Caco-2 (cell line): ENCODE measurements around the gene LRRC1. TPM values are rescaled to one million over a fixed set of nuclear protein-coding genes. Genes with fewer than 3 reads are reported as not detected.

Experiments
- BruUV-seq: library from RNA; stranded (reverse); fragments of 400-500 nt; replicated peaks from 2 replicates; lab custom pipeline; 2021; lab: Mats Ljungman, UMichigan
- CTCF ChIA-PET: fragments of 300-600 bp; sonication (Branson Sonifier 250); formaldehyde crosslinking; loops from one replicate; lab custom pipeline; 2022; ENCODE audit warnings: antibody characterized with exemption; lab: Charles Lee
- POLR2A ChIA-PET: fragments of 300-600 bp; sonication (Branson Sonifier 250); formaldehyde crosslinking; loops from one replicate; lab custom pipeline; 2022; ENCODE audit warnings: antibody characterized with exemption; lab: Charles Lee
- DNase-seq, 2 experiments: peaks; one replicate each; pipeline versions ENCODE4 v3.0.0 to v3.0.0-alpha.2; 2020 to 2022
- H3K27me3 ChIP-seq: replicated peaks from 2 replicates; pipeline ENCODE4 v1.6.0; 2011; ENCODE audit warnings: low read length; ENCODE audit not compliant: control insufficient read depth, insufficient read depth
- H3K36me3 ChIP-seq: 2 replicates; pipeline ENCODE4 v1.5.1; 2011; ENCODE audit warnings: low read length; ENCODE audit not compliant: control insufficient read depth, insufficient read depth
- H3K4me1 ChIP-seq: fragments of 250-450 bp; sonication (Bioruptor Pico); 2 replicates; pipeline ENCODE4 v1.5.1; 2020; ENCODE audit warnings: mild to moderate bottlenecking
- H3K4me3 ChIP-seq: 2 replicates; pipeline ENCODE4 v1.5.1; 2011; ENCODE audit warnings: low read depth, mild to moderate bottlenecking, control low read depth, low read length
- H3K9me3 ChIP-seq: fragments of 250-450 bp; sonication (Bioruptor Pico); 2 replicates; pipeline ENCODE4 v1.5.1; 2020; ENCODE audit warnings: mild to moderate bottlenecking, moderate library complexity
- H3K27ac Mint-ChIP-seq: one replicate; pipeline ENCODE4 v1.8.0; 2022; ENCODE audit warnings: mixed read lengths; ENCODE audit not compliant: unreplicated experiment
- H3K27me3 Mint-ChIP-seq: one replicate; pipeline ENCODE4 v1.8.0; 2022; ENCODE audit warnings: mixed read lengths; ENCODE audit not compliant: insufficient read depth, unreplicated experiment
- H3K36me3 Mint-ChIP-seq: one replicate; pipeline ENCODE4 v1.8.0; 2022; ENCODE audit warnings: mild to moderate bottlenecking, mixed read lengths; ENCODE audit not compliant: insufficient read depth, unreplicated experiment
- H3K4me1 Mint-ChIP-seq: one replicate; pipeline ENCODE4 v1.8.0; 2022; ENCODE audit warnings: low read depth, mixed read lengths; ENCODE audit not compliant: unreplicated experiment
- H3K4me3 Mint-ChIP-seq: one replicate; pipeline ENCODE4 v1.8.0; 2022; ENCODE audit warnings: mild to moderate bottlenecking, moderate library complexity, mixed read lengths; ENCODE audit not compliant: unreplicated experiment
- H3K9me3 Mint-ChIP-seq: one replicate; pipeline ENCODE4 v1.8.0; 2022; ENCODE audit warnings: mixed read lengths; ENCODE audit not compliant: unreplicated experiment
- intact Hi-C: fragments of 100-400 bp; cut with micrococcal nuclease; formaldehyde crosslinking; loops from one replicate; pipeline ENCODE4 v1.10.0; 2022; ENCODE audit not compliant: unreplicated experiment
- total RNA-seq: library from RNA; stranded (reverse); gene quantifications from 2 replicates; pipeline ENCODE4 v1.2.3, GENCODE V29; 2022
- TF ChIP-seq, protein P1 (sequence below), 2 experiments: fragments of 200-600 bp in 1 of 2; IDR thresholded peaks; 1 replicate in 1 of 2; 2 replicates in 1 of 2; pipeline versions ENCODE4 v1.5.1 to v1.8.0; 2011 to 2022; ENCODE audit warnings: antibody characterized with exemption in 1 of 2, control low read depth in 1 of 2, inconsistent platforms in 1 of 2, low read depth in 1 of 2, low read length in 1 of 2, mild to moderate bottlenecking in 1 of 2, moderate library complexity in 1 of 2; ENCODE audit not compliant: insufficient read depth in 1 of 2, severe bottlenecking in 1 of 2, unreplicated experiment in 1 of 2

Gene LRRC1
- total RNA-seq, 1 experiment from 2014 or later: 60.8 TPM

DNA sequence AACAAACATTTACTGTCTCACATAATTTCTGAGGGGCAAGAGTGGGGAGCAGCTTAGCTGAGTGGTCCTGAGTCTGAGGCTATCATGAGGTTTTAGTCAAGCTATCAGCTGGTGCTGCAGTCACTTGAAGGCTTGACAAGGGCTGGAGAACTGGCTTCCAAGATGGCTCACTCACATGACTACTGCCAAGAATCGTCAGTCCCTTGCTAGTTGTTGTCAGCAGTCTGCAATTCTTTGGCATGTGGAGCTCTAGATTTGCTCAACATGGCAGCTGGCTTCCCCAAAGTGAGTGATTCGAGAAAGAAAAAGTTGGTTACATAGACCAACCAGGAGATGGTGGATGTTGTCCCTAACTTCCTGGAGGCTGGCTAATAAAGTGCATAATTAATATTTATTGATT lies 2.8 kb upstream of the LRRC1 start:
- Mint-ChIP-seq H3K4me1 (peaks cover 6% of the 10 kb centered on the region), H3K27me3 (no peaks in the 10 kb centered on the region), H3K36me3 (peaks cover 40% of the 10 kb centered on the region), H3K27ac (peak overlapping the region; percentile 94), H3K4me3 (peak overlapping the region; percentile 97), H3K9me3 (peaks cover 11% of the 10 kb centered on the region)
- TF ChIP-seq, protein P1, sequence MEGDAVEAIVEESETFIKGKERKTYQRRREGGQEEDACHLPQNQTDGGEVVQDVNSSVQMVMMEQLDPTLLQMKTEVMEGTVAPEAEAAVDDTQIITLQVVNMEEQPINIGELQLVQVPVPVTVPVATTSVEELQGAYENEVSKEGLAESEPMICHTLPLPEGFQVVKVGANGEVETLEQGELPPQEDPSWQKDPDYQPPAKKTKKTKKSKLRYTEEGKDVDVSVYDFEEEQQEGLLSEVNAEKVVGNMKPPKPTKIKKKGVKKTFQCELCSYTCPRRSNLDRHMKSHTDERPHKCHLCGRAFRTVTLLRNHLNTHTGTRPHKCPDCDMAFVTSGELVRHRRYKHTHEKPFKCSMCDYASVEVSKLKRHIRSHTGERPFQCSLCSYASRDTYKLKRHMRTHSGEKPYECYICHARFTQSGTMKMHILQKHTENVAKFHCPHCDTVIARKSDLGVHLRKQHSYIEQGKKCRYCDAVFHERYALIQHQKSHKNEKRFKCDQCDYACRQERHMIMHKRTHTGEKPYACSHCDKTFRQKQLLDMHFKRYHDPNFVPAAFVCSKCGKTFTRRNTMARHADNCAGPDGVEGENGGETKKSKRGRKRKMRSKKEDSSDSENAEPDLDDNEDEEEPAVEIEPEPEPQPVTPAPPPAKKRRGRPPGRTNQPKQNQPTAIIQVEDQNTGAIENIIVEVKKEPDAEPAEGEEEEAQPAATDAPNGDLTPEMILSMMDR (IDR thresholded peaks at IDR 0.05; ENCODE audit: insufficient read depth in 1 of 2, low read depth in 1 of 2, low read length in 1 of 2, severe bottlenecking in 1 of 2, unreplicated experiment in 1 of 2): no peak
- no TSS peak for BruUV-seq
- ChIA-PET CTCF (interaction anchor here (0.8 to 5.2 kb wide), 3 partner anchors 66 to 164 kb away, joined by 3 to 32 read pairs (median 5); no protein-coding TSS in a partner anchor), POLR2A (interaction anchor here (0.8 to 3.8 kb wide), 3 partner anchors 51 to 164 kb away, joined by 3 to 25 read pairs (median 7); no protein-coding TSS in a partner anchor)
- H3K4me3 ChIP-seq: peak overlapping the region; percentile 82
- no peaks in the 10 kb centered on the region for H3K36me3 ChIP-seq
- intact Hi-C loops: loop anchor here (5.0 kb wide), 1 partner anchor 130 kb away; no protein-coding TSS in a partner anchor
- H3K27me3 ChIP-seq: no peaks in the 10 kb centered on the region
- DNase-seq: peak; percentile 47 to 57
- H3K9me3 ChIP-seq: peaks cover 16% of the 10 kb centered on the region
- peaks cover 11% of the 10 kb centered on the region for H3K4me1 ChIP-seq

DNA sequence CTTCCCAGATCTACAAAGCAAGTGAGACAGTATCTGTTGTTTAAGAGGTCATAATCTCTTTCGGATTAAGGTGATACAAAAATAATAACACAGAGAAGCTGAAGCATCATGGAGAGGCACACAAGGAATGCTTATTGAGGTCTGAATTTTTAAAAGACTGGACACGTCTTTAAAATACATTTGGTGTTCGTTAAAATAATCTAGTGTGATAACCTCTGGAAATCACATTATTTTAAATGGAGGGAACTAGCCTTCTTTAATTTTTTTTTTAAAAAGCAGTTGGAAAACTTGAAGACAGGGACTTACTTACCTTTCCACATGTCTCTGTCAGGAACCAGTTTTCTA lies 1.9 kb upstream of the LRRC1 start:
- H3K4me3 Mint-ChIP-seq: peak overlapping the region; percentile 97
- no peaks in the 10 kb centered on the region; the same call in 1 of the 2 replicates for H3K36me3 ChIP-seq
- TSS peak; percentile 65 for BruUV-seq
- H3K4me1 ChIP-seq: peaks cover 11% of the 10 kb centered on the region
- H3K27me3 ChIP-seq: no peaks in the 10 kb centered on the region
- peak overlapping the region; percentile 94 for H3K27ac Mint-ChIP-seq
- POLR2A ChIA-PET: interaction anchor here (0.6 to 3.8 kb wide), 17 partner anchors 20 to 799 kb away, joined by 3 to 36 read pairs (median 7); no protein-coding TSS in a partner anchor
- CTCF ChIA-PET: interaction anchor here (1.2 to 5.2 kb wide), 4 partner anchors 58 to 163 kb away, joined by 4 to 32 read pairs (median 23); no protein-coding TSS in a partner anchor
- H3K4me3 ChIP-seq: peak overlapping the region; percentile 82
- peaks cover 13% of the 10 kb centered on the region for H3K4me1 Mint-ChIP-seq
- H3K9me3 ChIP-seq: peaks cover 16% of the 10 kb centered on the region
- intact Hi-C loops: loop anchor here (1.0 to 5.0 kb wide), 5 partner anchors 28 to 163 kb away; no protein-coding TSS in a partner anchor
- TF ChIP-seq, protein P1 (IDR thresholded peaks at IDR 0.05; ENCODE audit: insufficient read depth in 1 of 2, low read depth in 1 of 2, low read length in 1 of 2, severe bottlenecking in 1 of 2, unreplicated experiment in 1 of 2): no peak
- H3K36me3 Mint-ChIP-seq: peaks cover 40% of the 10 kb centered on the region
- H3K9me3 Mint-ChIP-seq: peaks cover 11% of the 10 kb centered on the region
- no peak for DNase-seq
- no peaks in the 10 kb centered on the region for H3K27me3 Mint-ChIP-seq

DNA sequence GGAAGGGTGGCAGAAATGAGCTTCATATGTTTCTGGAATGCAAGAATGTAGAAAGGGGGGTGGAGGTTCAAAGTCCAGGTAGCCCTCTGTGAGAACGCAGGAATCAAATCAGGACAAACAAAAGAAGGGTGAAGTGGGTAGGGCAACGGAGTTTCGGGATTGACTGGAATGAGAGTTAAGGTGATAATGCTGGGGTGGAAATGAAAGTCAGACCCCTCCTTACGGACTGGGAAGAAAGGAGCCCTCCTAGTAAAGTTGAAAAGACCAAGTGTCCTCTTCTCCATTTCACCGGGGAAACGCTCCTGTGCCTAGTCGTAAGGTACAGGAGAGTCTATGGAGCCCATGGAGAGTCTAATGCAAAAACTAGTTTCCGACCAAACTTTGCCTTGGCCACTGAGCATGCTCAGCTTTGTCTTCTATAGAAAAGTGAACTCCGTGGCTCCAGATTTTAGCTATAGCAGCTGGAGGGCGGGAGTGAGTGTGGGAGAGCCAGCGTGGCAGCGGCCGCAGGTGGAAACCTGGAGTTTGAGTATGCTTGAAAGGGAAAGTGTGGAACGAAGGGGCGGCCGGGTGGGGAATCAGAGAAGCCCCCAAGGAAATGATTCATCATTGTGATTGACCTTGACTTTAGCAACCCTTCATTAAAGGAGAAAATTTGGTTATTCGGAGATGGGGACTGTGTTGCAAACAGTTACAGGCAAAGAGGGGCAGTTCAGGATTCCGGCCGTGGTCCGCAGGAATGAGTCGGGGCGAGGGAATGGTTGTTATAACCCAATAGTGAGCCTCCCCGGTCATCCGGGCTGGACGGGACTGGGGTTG lies 1.3 kb upstream of the LRRC1 start:
- Mint-ChIP-seq H3K27me3 (no peaks in the 10 kb centered on the region), H3K27ac (peak overlapping the region; percentile 94), H3K9me3 (peaks cover 9% of the 10 kb centered on the region), H3K4me3 (peak overlapping the region; percentile 97), H3K4me1 (peaks cover 15% of the 10 kb centered on the region), H3K36me3 (peaks cover 40% of the 10 kb centered on the region)
- TF ChIP-seq, protein P1 (IDR thresholded peaks at IDR 0.05; ENCODE audit: insufficient read depth in 1 of 2, low read depth in 1 of 2, low read length in 1 of 2, severe bottlenecking in 1 of 2, unreplicated experiment in 1 of 2): no peak
- Histone ChIP-seq H3K4me1 (peaks cover 11% of the 10 kb centered on the region), H3K4me3 (peak overlapping the region; percentile 82), H3K9me3 (peaks cover 13% of the 10 kb centered on the region), H3K27me3 (no peaks in the 10 kb centered on the region), H3K36me3 (no peaks in the 10 kb centered on the region; the same call in 1 of the 2 replicates)
- peak; percentile 88 to 90 for DNase-seq
- TSS peak; percentile 20 for BruUV-seq
- ChIA-PET POLR2A (interaction anchor here (0.6 to 3.8 kb wide), 24 partner anchors 20 to 799 kb away, joined by 3 to 36 read pairs (median 5); no protein-coding TSS in a partner anchor), CTCF (interaction anchor here (1.2 to 5.2 kb wide), 5 partner anchors 59 to 163 kb away, joined by 4 to 32 read pairs (median 16); no protein-coding TSS in a partner anchor)
- intact Hi-C loops: loop anchor here (1.0 to 5.0 kb wide), 6 partner anchors 28 to 249 kb away; partner anchors contain the start of gene GCLC
